Tibial nerve (tissue), 4 donors: ENCODE measurements around the gene ZNF618.

Experiments
- CTCF ChIP-seq, 5 experiments: fragments of 200-600 bp in 3 of 5; fragments of 450-650 bp in 2 of 5; sonication (generic) in 3 of 5; IDR thresholded peaks; one replicate each; pipeline ENCODE4 v1.5.1; 2016 to 2019; ENCODE audit warnings: antibody characterized with exemption in 5 of 5, mild to moderate bottlenecking in 3 of 5, moderate library complexity in 2 of 5
- EP300 ChIP-seq, 2 donors: sonication (generic); formaldehyde crosslinking; IDR thresholded peaks; one replicate each; pipeline ENCODE4 v1.6.1; 2017; ENCODE audit warnings: antibody characterized with exemption in 2 of 2, mild to moderate bottlenecking in 1 of 2
- POLR2A ChIP-seq, 2 donors: fragments of 450-650 bp; IDR thresholded peaks; one replicate each; pipeline ENCODE4 v1.6.1; 2017; ENCODE audit warnings: antibody characterized with exemption in 2 of 2, mild to moderate bottlenecking in 2 of 2, moderate library complexity in 2 of 2

GRCh38 chr9:114039484-114039883 lies 163.4 kb downstream of the ZNF618 start:
- TF ChIP-seq CTCF (IDR thresholded peaks at IDR 0.05) = no peak
- no peak for TF ChIP-seq POLR2A (IDR thresholded peaks at IDR 0.05)
- no peak for TF ChIP-seq EP300 (IDR thresholded peaks at IDR 0.05)
